Neural progenitor cell (in vitro differentiated cells): ENCODE data around the gene RXRG. TPM values are rescaled to one million over a fixed set of nuclear protein-coding genes. Genes with fewer than 3 reads are reported as not detected.

ENCODE experiments used
- DNase-seq: peaks from one replicate; pipeline ENCODE4 v3.0.0-alpha.2; 2016; ENCODE audit warnings: low spot score
- H2AFZ ChIP-seq: fragments of 200-600 bp; sonication (generic); replicated peaks from 2 replicates; pipeline ENCODE4 v1.6.1; 2016; ENCODE audit warnings: antibody characterized with exemption
- H3F3A ChIP-seq: fragments of 200-600 bp; sonication (generic); 2 replicates; pipeline ENCODE4 v1.6.1; 2016; ENCODE audit warnings: antibody characterized with exemption, low read depth
- H3K27ac ChIP-seq: fragments of 200-600 bp; sonication (generic); 2 replicates; pipeline ENCODE4 v1.5.1; 2016; ENCODE audit warnings: mild to moderate bottlenecking
- H3K27me3 ChIP-seq: fragments of 200-600 bp; sonication (generic); 2 replicates; pipeline ENCODE4 v1.6.1; 2016; ENCODE audit warnings: mild to moderate bottlenecking, moderate library complexity
- H3K36me3 ChIP-seq: fragments of 200-600 bp; sonication (generic); 2 replicates; pipeline ENCODE4 v1.5.1; 2016
- H3K4me1 ChIP-seq: fragments of 200-600 bp; sonication (generic); 2 replicates; pipeline ENCODE4 v1.6.1; 2016; ENCODE audit warnings: mixed run types
- H3K4me2 ChIP-seq: fragments of 200-600 bp; sonication (generic); 2 replicates; pipeline ENCODE4 v1.6.1; 2016
- H3K4me3 ChIP-seq: fragments of 200-600 bp; sonication (generic); 2 replicates; pipeline ENCODE4 v1.5.1; 2016
- H3K79me2 ChIP-seq: fragments of 200-600 bp; sonication (generic); 2 replicates; pipeline ENCODE4 v1.6.1; 2016; ENCODE audit warnings: low read depth
- H3K9ac ChIP-seq: fragments of 200-600 bp; sonication (generic); 2 replicates; pipeline ENCODE4 v1.6.1; 2016
- H3K9me3 ChIP-seq: fragments of 200-600 bp; sonication (generic); 2 replicates; pipeline ENCODE4 v1.5.1; 2016; ENCODE audit warnings: low read depth
- H4K20me1 ChIP-seq: fragments of 200-600 bp; sonication (generic); 2 replicates; pipeline ENCODE4 v1.6.1; 2016; ENCODE audit warnings: low read depth
- H3K27ac Mint-ChIP-seq: 3 replicates; pipeline ENCODE4 v1.8.0; 2021; ENCODE audit warnings: mixed read lengths
- H3K27me3 Mint-ChIP-seq: 2 replicates; pipeline ENCODE4 v1.8.0; 2022; ENCODE audit warnings: low read depth, mild to moderate bottlenecking, inconsistent platforms, moderate library complexity, mixed read lengths; ENCODE audit not compliant: insufficient read depth
- H3K36me3 Mint-ChIP-seq: 3 replicates; pipeline ENCODE4 v1.8.0; 2021; ENCODE audit warnings: mixed read lengths
- H3K4me1 Mint-ChIP-seq: 3 replicates; pipeline ENCODE4 v1.8.0; 2021; ENCODE audit warnings: mixed read lengths
- H3K4me3 Mint-ChIP-seq: 3 replicates; pipeline ENCODE4 v1.8.0; 2021; ENCODE audit warnings: mild to moderate bottlenecking, moderate library complexity, mixed read lengths
- H3K9me3 Mint-ChIP-seq: 3 replicates; pipeline ENCODE4 v1.8.0; 2020; ENCODE audit warnings: mixed read lengths
- EZH2 ChIP-seq: fragments of 200-600 bp; sonication (generic); IDR thresholded peaks from 2 replicates; pipeline ENCODE4 v1.6.1; 2017; ENCODE audit warnings: antibody characterized with exemption, mild to moderate bottlenecking, moderate library complexity
- EZH2phosphoT487 ChIP-seq: fragments of 200-600 bp; sonication (generic); IDR thresholded peaks from 2 replicates; pipeline ENCODE4 v1.6.1; 2017; ENCODE audit warnings: antibody characterized with exemption
- total RNA-seq: library from RNA; depleted of rRNA; stranded (reverse); fragments of >200 nt; gene quantifications from 2 replicates; pipeline ENCODE4 v1.2.3, GENCODE V29; 2015; ENCODE audit warnings: low replicate concordance
- TF ChIP-seq, protein P1 (sequence below): fragments of 200-600 bp; sonication (generic); IDR thresholded peaks from 2 replicates; pipeline ENCODE4 v1.5.1; 2017; ENCODE audit warnings: antibody characterized with exemption, mild to moderate bottlenecking

RXRG gene
- total RNA-seq, 1 donor from 2014 or later: not detected

DNA sequence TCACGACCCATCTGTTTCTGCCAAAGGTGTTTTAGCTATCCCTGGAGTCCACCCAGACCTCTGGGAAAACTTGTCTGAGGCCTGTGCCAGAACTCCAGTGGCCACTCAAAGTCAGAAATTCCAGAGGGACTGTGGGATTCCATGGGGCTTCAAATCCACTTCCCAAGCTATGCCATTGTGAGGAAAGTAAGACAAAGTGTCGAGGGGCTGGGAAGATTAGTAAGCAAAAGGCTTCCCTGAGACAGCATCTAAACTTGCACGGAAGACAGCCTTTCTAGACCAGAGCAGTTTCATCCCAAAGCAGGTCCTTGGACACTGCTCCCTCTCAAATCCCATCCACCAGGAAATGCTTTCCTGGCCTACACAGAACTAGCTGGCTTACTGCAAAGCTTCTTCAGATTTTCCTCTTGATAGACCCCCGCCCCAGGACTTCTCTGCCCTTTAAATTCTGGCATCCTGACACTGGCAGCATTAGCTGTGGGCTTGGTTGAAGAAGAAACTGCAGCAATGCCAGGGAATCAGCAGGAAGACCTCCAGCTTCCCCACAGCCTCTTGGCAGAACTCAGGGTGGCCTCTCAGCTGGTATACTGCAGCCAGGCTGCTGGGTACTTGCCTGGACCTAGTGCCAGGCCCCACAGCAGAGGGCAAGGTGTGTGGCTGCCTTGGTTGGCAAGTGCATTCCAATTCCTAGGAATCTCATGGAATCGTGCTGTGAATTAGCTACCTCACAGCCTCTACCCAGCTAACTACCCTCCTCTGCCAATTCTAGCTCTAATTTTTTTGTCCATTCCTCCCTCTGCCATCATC is 61.1 kb downstream of the RXRG start:
- Histone ChIP-seq H3K9ac (no peak overlapping the region), H2AFZ (no peak overlapping the region), H3K9me3 (no peaks in the 10 kb centered on the region), H4K20me1 (no peaks in the 10 kb centered on the region), H3K4me1 (no peaks in the 10 kb centered on the region), H3K4me2 (no peak overlapping the region), H3K36me3 (no peaks in the 10 kb centered on the region), H3K4me3 (no peak overlapping the region), H3K79me2 (no peaks in the 10 kb centered on the region), H3K27ac (no peak overlapping the region), H3F3A (no peaks in the 10 kb centered on the region), H3K27me3 (peaks cover 38% of the 10 kb centered on the region)
- no peak overlapping the region for H3K27ac Mint-ChIP-seq
- TF ChIP-seq EZH2: no peak
- no peak for TF ChIP-seq EZH2phosphoT487
- TF ChIP-seq, protein P1, sequence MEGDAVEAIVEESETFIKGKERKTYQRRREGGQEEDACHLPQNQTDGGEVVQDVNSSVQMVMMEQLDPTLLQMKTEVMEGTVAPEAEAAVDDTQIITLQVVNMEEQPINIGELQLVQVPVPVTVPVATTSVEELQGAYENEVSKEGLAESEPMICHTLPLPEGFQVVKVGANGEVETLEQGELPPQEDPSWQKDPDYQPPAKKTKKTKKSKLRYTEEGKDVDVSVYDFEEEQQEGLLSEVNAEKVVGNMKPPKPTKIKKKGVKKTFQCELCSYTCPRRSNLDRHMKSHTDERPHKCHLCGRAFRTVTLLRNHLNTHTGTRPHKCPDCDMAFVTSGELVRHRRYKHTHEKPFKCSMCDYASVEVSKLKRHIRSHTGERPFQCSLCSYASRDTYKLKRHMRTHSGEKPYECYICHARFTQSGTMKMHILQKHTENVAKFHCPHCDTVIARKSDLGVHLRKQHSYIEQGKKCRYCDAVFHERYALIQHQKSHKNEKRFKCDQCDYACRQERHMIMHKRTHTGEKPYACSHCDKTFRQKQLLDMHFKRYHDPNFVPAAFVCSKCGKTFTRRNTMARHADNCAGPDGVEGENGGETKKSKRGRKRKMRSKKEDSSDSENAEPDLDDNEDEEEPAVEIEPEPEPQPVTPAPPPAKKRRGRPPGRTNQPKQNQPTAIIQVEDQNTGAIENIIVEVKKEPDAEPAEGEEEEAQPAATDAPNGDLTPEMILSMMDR: no peak
- H3K9me3 Mint-ChIP-seq: no peaks in the 10 kb centered on the region
- peaks cover 5% of the 10 kb centered on the region for H3K27me3 Mint-ChIP-seq
- no peak for DNase-seq
- H3K4me3 Mint-ChIP-seq: no peak overlapping the region
- no peaks in the 10 kb centered on the region for H3K36me3 Mint-ChIP-seq
- H3K4me1 Mint-ChIP-seq: no peaks in the 10 kb centered on the region

DNA sequence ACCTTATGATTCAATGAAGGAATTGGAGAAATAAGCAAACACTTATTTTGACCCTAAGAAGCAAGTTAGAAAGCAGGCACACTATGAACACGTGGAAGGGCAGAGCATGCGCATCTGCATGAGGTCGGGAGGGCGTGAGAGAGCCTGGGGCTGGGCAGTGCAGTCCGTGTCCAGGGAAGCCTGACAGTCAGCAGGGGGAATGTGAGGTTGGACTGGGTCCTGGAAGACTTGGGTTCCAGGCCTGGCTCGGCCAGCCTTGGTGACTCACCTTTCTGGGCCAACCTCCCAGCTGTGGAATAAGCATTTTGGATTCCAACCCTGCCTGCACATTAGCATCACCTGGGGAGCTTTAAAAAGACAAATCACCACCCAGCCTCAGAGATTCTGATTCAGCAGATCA is 61.9 kb downstream of the RXRG start:
- no peak for TF ChIP-seq EZH2
- TF ChIP-seq, protein P1: no peak
- TF ChIP-seq EZH2phosphoT487: no peak
- no peak overlapping the region for H3K9ac ChIP-seq
- no peak overlapping the region for H3K4me3 ChIP-seq
- H3K4me2 ChIP-seq: no peak overlapping the region
- no peaks in the 10 kb centered on the region for H3K9me3 Mint-ChIP-seq
- peaks cover 5% of the 10 kb centered on the region for H3K27me3 Mint-ChIP-seq
- DNase-seq: no peak
- no peak overlapping the region for H3K4me3 Mint-ChIP-seq
- H3K27ac ChIP-seq: no peak overlapping the region
- no peaks in the 10 kb centered on the region for H4K20me1 ChIP-seq
- H3F3A ChIP-seq: no peaks in the 10 kb centered on the region
- H3K9me3 ChIP-seq: no peaks in the 10 kb centered on the region
- no peaks in the 10 kb centered on the region for H3K36me3 ChIP-seq
- H2AFZ ChIP-seq: no peak overlapping the region
- H3K27me3 ChIP-seq: peaks cover 36% of the 10 kb centered on the region
- H3K79me2 ChIP-seq: no peaks in the 10 kb centered on the region
- no peak overlapping the region for H3K27ac Mint-ChIP-seq
- H3K4me1 ChIP-seq: no peaks in the 10 kb centered on the region
- no peaks in the 10 kb centered on the region for H3K36me3 Mint-ChIP-seq
- H3K4me1 Mint-ChIP-seq: no peaks in the 10 kb centered on the region

DNA sequence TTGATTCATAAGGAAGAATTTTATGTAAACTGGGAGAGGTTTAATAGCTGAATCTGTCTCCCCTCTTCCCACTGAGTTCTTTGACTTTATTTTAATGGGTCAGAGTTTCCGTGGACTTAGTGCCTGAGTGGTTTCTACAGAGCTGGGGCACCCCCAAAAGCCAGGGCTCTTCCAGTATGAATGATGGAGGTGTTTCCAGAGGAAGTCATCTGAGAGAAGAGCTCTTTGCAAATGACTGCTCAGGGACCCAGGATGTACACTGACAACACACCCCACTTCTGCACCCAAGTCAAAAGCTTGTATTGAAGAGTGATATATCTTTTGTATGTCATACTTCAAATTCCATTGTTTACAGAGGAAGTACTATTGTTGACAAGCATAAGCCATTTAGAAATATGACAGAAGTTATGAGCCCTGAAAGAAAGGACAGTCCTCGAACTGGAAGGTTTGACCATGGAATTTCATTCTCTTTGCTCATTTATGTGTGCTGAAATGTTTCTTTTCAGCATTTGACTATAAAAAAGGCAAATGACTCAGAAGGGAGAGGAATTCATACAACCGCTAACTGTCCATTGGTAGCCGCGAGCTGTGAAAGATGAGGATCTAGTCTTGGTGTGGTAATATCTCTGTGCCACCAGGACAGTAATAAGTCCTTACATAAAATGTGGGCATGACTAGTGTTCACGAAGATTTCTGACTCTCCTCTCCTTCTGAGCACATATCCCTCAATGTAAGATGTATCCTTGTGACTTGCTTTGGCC is 63.0 kb downstream of the RXRG start:
- H3K4me2 ChIP-seq: no peak overlapping the region
- TF ChIP-seq, protein P1: no peak
- TF ChIP-seq EZH2phosphoT487 (no peak), EZH2 (no peak)
- Mint-ChIP-seq H3K27ac (no peak overlapping the region), H3K4me3 (no peak overlapping the region), H3K27me3 (peaks cover 11% of the 10 kb centered on the region), H3K36me3 (no peaks in the 10 kb centered on the region), H3K4me1 (peaks cover 2% of the 10 kb centered on the region), H3K9me3 (no peaks in the 10 kb centered on the region)
- H3F3A ChIP-seq: peaks cover 4% of the 10 kb centered on the region
- H3K9ac ChIP-seq: no peak overlapping the region
- H3K4me3 ChIP-seq: no peak overlapping the region
- H2AFZ ChIP-seq: no peak overlapping the region
- no peaks in the 10 kb centered on the region for H3K9me3 ChIP-seq
- no peaks in the 10 kb centered on the region for H3K36me3 ChIP-seq
- H3K79me2 ChIP-seq: no peaks in the 10 kb centered on the region
- no peaks in the 10 kb centered on the region for H4K20me1 ChIP-seq
- H3K27me3 ChIP-seq: peaks cover 37% of the 10 kb centered on the region
- H3K4me1 ChIP-seq: no peaks in the 10 kb centered on the region
- no peak overlapping the region for H3K27ac ChIP-seq
- DNase-seq: no peak
